K562 (cell line): ENCODE data around the gene SYNCRIP. TPM values are rescaled to one million over a fixed set of nuclear protein-coding genes. Genes with fewer than 3 reads are reported as not detected.

Experiments
- ATAC-seq: fragments of 200-7000 bp; cut with Tn5 transposase; 3 replicates; pipeline ENCODE4 v1.9.1; 2020; ENCODE audit warnings: moderate library complexity
- BruUV-seq: library from RNA; stranded (reverse); fragments of 400-500 nt; replicated peaks from 2 replicates; lab custom pipeline; 2021; lab: Mats Ljungman, UMichigan
- CTCF ChIA-PET: fragments of 300-600 bp; formaldehyde crosslinking; extraction: SDS; loops from one replicate; lab custom pipeline; 2021; ENCODE audit warnings: low intra/inter-chr PET ratio; lab: Yijun Ruan, JAX
- POLR2A ChIA-PET: fragments of 300-600, 350-650 bp; sonication (Branson Sonifier 250); formaldehyde crosslinking; extraction: SDS; loops from one replicate; lab custom pipeline; 2021; ENCODE audit warnings: antibody characterized with exemption, inconsistent platforms; lab: Yijun Ruan, JAX
- DNase-seq, 4 experiments: peaks; one replicate each; pipeline versions ENCODE4 v3.0.0 to v3.0.0-alpha.2; 2011 to 2018; ENCODE audit warnings: low spot score in 3 of 4, mixed read lengths in 3 of 4; ENCODE audit errors: extremely low read depth in 1 of 4
- FAIRE-seq: peaks from 2 replicates; lab custom pipeline; 2011; peaks lifted over from hg19 to GRCh38; lab: Jason Lieb, UNC
- H2AFZ ChIP-seq: 2 replicates; pipeline ENCODE4 v1.6.0; 2011; ENCODE audit warnings: low read depth, low read length, control low read depth, inconsistent platforms
- H3K27ac ChIP-seq: fragments of 200-600 bp; 3 replicates; pipeline ENCODE4 v1.8.0; 2011; ENCODE audit warnings: low read depth, mild to moderate bottlenecking, control low read depth, inconsistent platforms, low read length, moderate library complexity, mixed read lengths; ENCODE audit errors: extremely low read depth
- H3K27me3 ChIP-seq, 2 experiments: fragments of 300-600 bp in 1 of 2; 2 replicates in 1 of 2; 3 replicates in 1 of 2; pipeline versions ENCODE4 v1.6.0 to v1.8.0; 2011; ENCODE audit warnings: inconsistent platforms in 2 of 2, low read length in 2 of 2, mild to moderate bottlenecking in 1 of 2, mixed read lengths in 1 of 2, moderate library complexity in 1 of 2; ENCODE audit not compliant: control insufficient read depth in 2 of 2, insufficient read depth in 2 of 2
- H3K36me3 ChIP-seq: fragments of 300-600 bp; 3 replicates; pipeline ENCODE4 v1.8.0; 2011; ENCODE audit warnings: mild to moderate bottlenecking, low read length, inconsistent platforms; ENCODE audit not compliant: control insufficient read depth, insufficient read depth
- H3K4me1 ChIP-seq, 2 experiments: fragments of 200-600 bp in 1 of 2; replicated peaks in 1 of 2; 2 replicates in 1 of 2; 3 replicates in 1 of 2; pipeline versions ENCODE4 v1.5.1 to v1.8.0; 2011; ENCODE audit warnings: inconsistent platforms in 2 of 2, low read length in 2 of 2, mild to moderate bottlenecking in 1 of 2, mixed read lengths in 1 of 2, moderate library complexity in 1 of 2; ENCODE audit not compliant: control insufficient read depth in 2 of 2, insufficient read depth in 2 of 2
- H3K4me2 ChIP-seq: 2 replicates; pipeline ENCODE4 v1.6.1; 2011; ENCODE audit warnings: low read length, control low read depth, inconsistent platforms, mixed read lengths; ENCODE audit not compliant: insufficient read depth
- H3K4me3 ChIP-seq: fragments of 200-600 bp; sonication (generic), shearing (Covaris generic); 2 replicates; pipeline ENCODE4 v1.5.1; 2016; ENCODE audit warnings: control low read depth, inconsistent platforms
- H3K79me2 ChIP-seq: fragments of 200-600 bp; 3 replicates; pipeline ENCODE4 v1.8.0; 2011; ENCODE audit warnings: low read length, inconsistent platforms; ENCODE audit not compliant: control insufficient read depth, insufficient read depth
- H3K9ac ChIP-seq, 2 experiments: 2 replicates each; pipeline versions ENCODE4 v1.6.0 to v1.6.1; 2011; ENCODE audit warnings: low read depth in 2 of 2, low read length in 2 of 2, control low read depth in 1 of 2, inconsistent platforms in 1 of 2, mild to moderate bottlenecking in 1 of 2, mixed read lengths in 1 of 2; ENCODE audit not compliant: insufficient read depth in 1 of 2
- H3K9me1 ChIP-seq: one replicate; pipeline ENCODE4 v1.6.0; 2011; ENCODE audit warnings: inconsistent platforms, mild to moderate bottlenecking, low read length, moderate library complexity; ENCODE audit not compliant: control insufficient read depth, insufficient read depth
- H3K9me3 ChIP-seq: replicated peaks from 2 replicates; pipeline ENCODE4 v1.5.1; 2011; ENCODE audit warnings: low read depth, low read length, inconsistent platforms; ENCODE audit not compliant: control insufficient read depth, insufficient read depth
- H4K20me1 ChIP-seq: replicated peaks from 2 replicates; pipeline ENCODE4 v1.6.1; 2011; ENCODE audit warnings: low read length, inconsistent platforms, mixed read lengths; ENCODE audit not compliant: control insufficient read depth, insufficient read depth
- CCNT2 ChIP-seq: IDR thresholded peaks from 2 replicates; pipeline ENCODE4 v1.6.1; 2011; ENCODE audit warnings: borderline replicate concordance, low read depth, mild to moderate bottlenecking, moderate library complexity, mixed read lengths, low read length; ENCODE audit not compliant: insufficient read length; ENCODE audit errors: extremely low read depth
- ELF2 ChIP-seq: fragments of 250-450 bp; sonication (Bioruptor Pico); IDR thresholded peaks from 2 replicates; pipeline ENCODE4 v1.5.0; 2021; ENCODE audit warnings: mild to moderate bottlenecking
- ETV1 ChIP-seq: fragments of 450-650 bp; conservative IDR thresholded peaks from 2 replicates; pipeline ENCODE4 v1.6.1; 2016; ENCODE audit warnings: missing genetic modification characterization, control low read depth, low read depth, missing compliant biosample characterization
- HEY1 ChIP-seq: fragments of 250-450 bp; sonication (Bioruptor Pico); IDR thresholded peaks from 2 replicates; pipeline ENCODE4 v1.5.0; 2020; ENCODE audit warnings: mild to moderate bottlenecking, moderate library complexity, borderline replicate concordance
- MAFF ChIP-seq: IDR thresholded peaks from 2 replicates; pipeline ENCODE4 v1.6.1; 2012; ENCODE audit warnings: low read length, improper control_type of control experiment
- PCBP2 ChIP-seq: fragments of 200-400 bp; formaldehyde crosslinking; IDR thresholded peaks from 2 replicates; pipeline ENCODE4 v1.6.1; 2018; ENCODE audit warnings: low read length, low read depth, mild to moderate bottlenecking, moderate library complexity; ENCODE audit not compliant: poor library complexity, severe bottlenecking
- ZNF174 ChIP-seq: fragments of 250-450 bp; sonication (Bioruptor Pico); IDR thresholded peaks from 2 replicates; pipeline ENCODE4 v1.4.0; 2020; ENCODE audit warnings: mild to moderate bottlenecking
- ZNF77 ChIP-seq: fragments of 250-450 bp; sonication (Bioruptor Pico); IDR thresholded peaks from 2 replicates; pipeline ENCODE4 v1.5.0; 2020
- WGBS: fragments of 100-300 bp; shearing (Covaris generic); methylation state at CpG from one replicate; pipeline ENCODE4 v1.1.6; 2016; ENCODE audit warnings: low coverage, mixed read lengths; ENCODE audit not compliant: insufficient coverage; ENCODE audit errors: missing lambda C conversion rate; 5-methylcytosine and 5-hydroxymethylcytosine counted together
- in situ Hi-C: fragments of 300-500 bp; cut with MboI; formaldehyde crosslinking; loops from 4 replicates; pipeline ENCODE4 v1.15.0; 2018; ENCODE audit warnings: inconsistent platforms, mixed read lengths
- intact Hi-C: fragments of 100-400 bp; cut with micrococcal nuclease; formaldehyde crosslinking; loops from 2 replicates; pipeline ENCODE4 v1.14.2; 2022
- polyA plus RNA-seq, 8 experiments: library from polyadenylated mRNA; depleted of rRNA in 4 of 8; stranded (reverse) in 5 of 8; unstranded in 3 of 8; fragments of >200 nt; fragmentation: Nextera tagmentation in 2 of 8; fragmentation: Illumina TruSeq in 1 of 8; extraction: Ambion mirVana in 2 of 8; extraction: Trizol in 1 of 8; gene quantifications; 2 replicates each; pipeline versions ENCODE4 v1.2.1 to v1.2.3, GENCODE V29; 2011 to 2014; ENCODE audit warnings: inconsistent platforms in 1 of 8, missing spikeins in 1 of 8
- total RNA-seq, 7 experiments: library from RNA; depleted of rRNA in 6 of 7; stranded (reverse); fragments of >200 nt in 6 of 7; fragmentation: Illumina TruSeq in 2 of 7; extraction: Trizol in 2 of 7; gene quantifications; 2 replicates each; pipeline versions ENCODE4 v1.2.1 to v1.2.3, GENCODE V29; 2011 to 2021; ENCODE audit warnings: low replicate concordance in 1 of 7
- TF ChIP-seq, protein P1 (sequence below): fragments of 450-650 bp; IDR thresholded peaks from 2 replicates; pipeline ENCODE4 v1.6.1; 2017; ENCODE audit warnings: antibody characterized with exemption, mild to moderate bottlenecking

Gene SYNCRIP
- total and polyA plus RNA-seq, 9 of the 15 experiments (the other 6 are each of a cell fraction or from before 2014, with no cell fraction given), result 46.5 to 295 (median 140) TPM

DNA sequence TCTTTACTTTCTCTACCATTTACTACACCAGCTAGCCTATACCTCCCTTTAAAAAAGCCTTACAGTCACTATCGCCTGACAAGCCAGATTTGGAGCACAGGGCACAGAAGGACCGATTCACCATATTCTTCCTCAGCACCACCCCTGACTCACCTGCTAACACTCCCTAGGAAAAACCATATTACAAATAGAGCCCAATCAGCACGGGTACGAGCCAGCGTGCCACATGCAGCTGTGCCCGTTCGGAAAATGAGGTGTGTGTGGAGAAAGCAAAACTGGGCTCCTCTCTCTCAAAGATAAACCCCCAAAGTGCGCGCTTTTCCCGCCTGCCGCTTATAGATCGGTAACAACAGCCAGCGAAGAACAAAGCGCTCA, 1.2 kb downstream of the SYNCRIP start:
- in situ Hi-C loops (loop anchor here (5.0 kb wide), 1 partner anchor 36 kb away; no protein-coding TSS in a partner anchor), intact Hi-C loops (no loop called here)
- POLR2A ChIA-PET, result interaction anchor here (1.1 to 8.1 kb wide), 3 partner anchors 11 to 48 kb away, joined by 4 to 188 read pairs (median 75); partner anchors contain the start of gene SNX14
- Histone ChIP-seq H3K27me3 (no peaks in the 10 kb centered on the region), H3K36me3 (peaks cover 52% of the 10 kb centered on the region), H3K9me3 (peaks cover 4% of the 10 kb centered on the region), H3K9ac (peak overlapping the region; percentile 98 to 100), H3K27ac (peak overlapping the region; percentile 98), H2AFZ (no peak overlapping the region), H3K4me2 (peak overlapping the region; percentile 96), H3K4me3 (peak overlapping the region; percentile 87), H3K79me2 (peaks cover 69% of the 10 kb centered on the region), H3K9me1 (no peaks in the 10 kb centered on the region), H3K4me1 (peaks cover 13 to 19% of the 10 kb centered on the region in 2 experiments; a peak in 4 of 5 replicates), H4K20me1 (peaks cover 27% of the 10 kb centered on the region)
- TSS peak; percentile 36 for BruUV-seq
- ATAC-seq (no peak), FAIRE-seq (no peak), DNase-seq (peak in 1 of 4 experiments; percentile 24)
- WGBS, result 1% methylated on average over 12 of the region's 14 CpGs
- CTCF ChIA-PET, result no interaction called here
- no peak for TF ChIP-seq ELF2 (CRISPR knock-in tag)
- TF ChIP-seq MAFF, result no peak
- no peak for TF ChIP-seq CCNT2
- TF ChIP-seq ZNF77 (CRISPR knock-in tag), result no peak
- no peak for TF ChIP-seq HEY1 (CRISPR knock-in tag)
- TF ChIP-seq PCBP2, result no peak
- TF ChIP-seq, protein P1, sequence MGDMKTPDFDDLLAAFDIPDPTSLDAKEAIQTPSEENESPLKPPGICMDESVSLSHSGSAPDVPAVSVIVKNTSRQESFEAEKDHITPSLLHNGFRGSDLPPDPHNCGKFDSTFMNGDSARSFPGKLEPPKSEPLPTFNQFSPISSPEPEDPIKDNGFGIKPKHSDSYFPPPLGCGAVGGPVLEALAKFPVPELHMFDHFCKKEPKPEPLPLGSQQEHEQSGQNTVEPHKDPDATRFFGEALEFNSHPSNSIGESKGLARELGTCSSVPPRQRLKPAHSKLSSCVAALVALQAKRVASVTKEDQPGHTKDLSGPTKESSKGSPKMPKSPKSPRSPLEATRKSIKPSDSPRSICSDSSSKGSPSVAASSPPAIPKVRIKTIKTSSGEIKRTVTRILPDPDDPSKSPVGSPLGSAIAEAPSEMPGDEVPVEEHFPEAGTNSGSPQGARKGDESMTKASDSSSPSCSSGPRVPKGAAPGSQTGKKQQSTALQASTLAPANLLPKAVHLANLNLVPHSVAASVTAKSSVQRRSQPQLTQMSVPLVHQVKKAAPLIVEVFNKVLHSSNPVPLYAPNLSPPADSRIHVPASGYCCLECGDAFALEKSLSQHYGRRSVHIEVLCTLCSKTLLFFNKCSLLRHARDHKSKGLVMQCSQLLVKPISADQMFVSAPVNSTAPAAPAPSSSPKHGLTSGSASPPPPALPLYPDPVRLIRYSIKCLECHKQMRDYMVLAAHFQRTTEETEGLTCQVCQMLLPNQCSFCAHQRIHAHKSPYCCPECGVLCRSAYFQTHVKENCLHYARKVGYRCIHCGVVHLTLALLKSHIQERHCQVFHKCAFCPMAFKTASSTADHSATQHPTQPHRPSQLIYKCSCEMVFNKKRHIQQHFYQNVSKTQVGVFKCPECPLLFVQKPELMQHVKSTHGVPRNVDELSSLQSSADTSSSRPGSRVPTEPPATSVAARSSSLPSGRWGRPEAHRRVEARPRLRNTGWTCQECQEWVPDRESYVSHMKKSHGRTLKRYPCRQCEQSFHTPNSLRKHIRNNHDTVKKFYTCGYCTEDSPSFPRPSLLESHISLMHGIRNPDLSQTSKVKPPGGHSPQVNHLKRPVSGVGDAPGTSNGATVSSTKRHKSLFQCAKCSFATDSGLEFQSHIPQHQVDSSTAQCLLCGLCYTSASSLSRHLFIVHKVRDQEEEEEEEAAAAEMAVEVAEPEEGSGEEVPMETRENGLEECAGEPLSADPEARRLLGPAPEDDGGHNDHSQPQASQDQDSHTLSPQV, result no peak
- TF ChIP-seq ETV1, result no peak
- TF ChIP-seq ZNF174, result no peak
- TF ChIP-seq, all 486 proteins: peak for 0
